AG08396 (cell line): ENCODE results near the gene RPRD1B.
A peak's percentile ranks its signal among the peaks of the same experiment; 100 is the strongest.

ENCODE experiments used
- DNase-seq: peaks from one replicate; pipeline ENCODE4 v3.0.0; 2012; ENCODE audit warnings: low spot score, mixed read lengths

The RPRD1B gene

GRCh38 chr20:38121741-38122140, 88.2 kb downstream of the RPRD1B start:
- DNase-seq: no peak

- DNase-seq: no peak
Measured at GRCh38 chr20:38123021-38123587, 89.6 kb downstream of the RPRD1B start.

GRCh38 chr20:38125157-38126056, 91.9 kb downstream of the RPRD1B start:
- DNase-seq: no peak

GRCh38 chr20:38126146-38126921, 92.8 kb downstream of the RPRD1B start:
- DNase-seq: no peak

GRCh38 chr20:38126932-38127621, 93.5 kb downstream of the RPRD1B start:
- peak; percentile 70 for DNase-seq

GRCh38 chr20:38127920-38128528, 94.5 kb downstream of the RPRD1B start:
- no peak for DNase-seq

GRCh38 chr20:38128691-38129090, 95.1 kb downstream of the RPRD1B start:
- no peak for DNase-seq

GRCh38 chr20:38129248-38129865, 95.8 kb downstream of the RPRD1B start:
- no peak for DNase-seq

GRCh38 chr20:38129893-38130609, 96.5 kb downstream of the RPRD1B start:
- DNase-seq: no peak

GRCh38 chr20:38130687-38131587, 97.4 kb downstream of the RPRD1B start:
- DNase-seq: no peak

GRCh38 chr20:38131588-38132121, 98.1 kb downstream of the RPRD1B start:
- DNase-seq: no peak

GRCh38 chr20:38132156-38132909, 98.8 kb downstream of the RPRD1B start:
- DNase-seq: no peak

- no peak for DNase-seq
Measured at GRCh38 chr20:38132910-38133501, 99.5 kb downstream of the RPRD1B start.

GRCh38 chr20:38133680-38134426, 100.3 kb downstream of the RPRD1B start:
- no peak for DNase-seq

GRCh38 chr20:38134427-38135270, 101.1 kb downstream of the RPRD1B start:
- DNase-seq: no peak

- no peak for DNase-seq
Measured at GRCh38 chr20:38135271-38135650, 101.7 kb downstream of the RPRD1B start.
